Dermis blood vessel endothelial cell (primary cell): ENCODE data around the gene AKAP7. TPM values are rescaled to one million over a fixed set of nuclear protein-coding genes. Genes with fewer than 3 reads are reported as not detected.
"Not testable (repeated sequence)": the region's sequence is repeated elsewhere in the genome, so short reads cannot be mapped to it uniquely, and the experiment has no call there.

Source experiments
- DNase-seq: peaks from one replicate; pipeline ENCODE4 v3.0.0; 2010
- total RNA-seq: library from RNA; depleted of rRNA; stranded (reverse); fragments of >200 nt; gene quantifications from 2 replicates; pipeline ENCODE4 v1.2.3, GENCODE V29; 2014

The AKAP7 gene
- total RNA-seq, 1 donor from 2014 or later: 2.6 TPM

DNA sequence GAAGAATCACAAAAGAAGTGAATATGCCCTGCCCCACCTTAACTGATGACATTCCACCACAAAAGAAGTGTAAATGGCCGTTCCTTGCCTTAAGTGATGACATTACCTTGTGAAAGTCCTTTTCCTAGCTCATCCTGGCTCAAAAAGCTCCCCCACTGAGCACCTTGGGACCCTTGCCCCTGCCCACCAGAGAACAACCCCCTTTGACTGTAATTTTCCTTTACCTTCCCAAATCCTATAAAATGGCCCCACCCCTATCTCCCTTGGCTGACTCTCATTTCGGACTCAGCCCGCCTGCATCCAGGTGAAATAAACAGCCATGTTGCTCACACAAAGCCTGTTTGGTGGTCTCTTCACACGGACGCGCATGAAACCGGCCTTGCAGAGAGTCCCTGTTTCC lies 165.6 kb downstream of the AKAP7 start:
- DNase-seq: not testable (repeated sequence)

DNA sequence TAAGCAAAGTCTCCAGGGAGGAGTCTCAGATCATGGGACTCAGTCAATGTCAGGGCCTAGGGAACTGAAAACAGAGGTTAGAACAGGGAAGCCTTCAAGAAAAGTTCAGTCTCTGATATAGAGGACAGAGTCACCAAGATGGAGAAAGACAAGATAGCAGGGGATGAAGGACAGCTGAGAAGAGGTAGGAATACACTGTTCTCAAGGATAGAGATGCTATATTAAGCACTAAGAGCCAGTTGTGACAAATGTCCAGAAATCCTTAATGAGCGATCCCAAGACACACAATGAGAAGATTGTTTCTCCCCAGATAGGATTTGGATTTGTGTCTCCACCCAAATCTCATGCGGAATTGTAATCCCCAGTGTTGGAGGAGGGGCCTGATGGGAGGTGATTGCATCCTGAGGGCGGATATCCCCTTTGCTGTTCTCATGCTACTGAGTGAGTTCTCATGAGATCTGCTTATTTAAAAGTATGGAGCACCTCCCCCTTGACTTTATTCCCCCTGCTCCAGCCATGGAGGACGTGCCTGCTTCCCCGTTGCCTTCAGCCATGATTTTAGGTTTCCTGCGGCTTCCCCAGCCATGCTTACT lies 168.2 kb downstream of the AKAP7 start:
- no peak for DNase-seq

DNA sequence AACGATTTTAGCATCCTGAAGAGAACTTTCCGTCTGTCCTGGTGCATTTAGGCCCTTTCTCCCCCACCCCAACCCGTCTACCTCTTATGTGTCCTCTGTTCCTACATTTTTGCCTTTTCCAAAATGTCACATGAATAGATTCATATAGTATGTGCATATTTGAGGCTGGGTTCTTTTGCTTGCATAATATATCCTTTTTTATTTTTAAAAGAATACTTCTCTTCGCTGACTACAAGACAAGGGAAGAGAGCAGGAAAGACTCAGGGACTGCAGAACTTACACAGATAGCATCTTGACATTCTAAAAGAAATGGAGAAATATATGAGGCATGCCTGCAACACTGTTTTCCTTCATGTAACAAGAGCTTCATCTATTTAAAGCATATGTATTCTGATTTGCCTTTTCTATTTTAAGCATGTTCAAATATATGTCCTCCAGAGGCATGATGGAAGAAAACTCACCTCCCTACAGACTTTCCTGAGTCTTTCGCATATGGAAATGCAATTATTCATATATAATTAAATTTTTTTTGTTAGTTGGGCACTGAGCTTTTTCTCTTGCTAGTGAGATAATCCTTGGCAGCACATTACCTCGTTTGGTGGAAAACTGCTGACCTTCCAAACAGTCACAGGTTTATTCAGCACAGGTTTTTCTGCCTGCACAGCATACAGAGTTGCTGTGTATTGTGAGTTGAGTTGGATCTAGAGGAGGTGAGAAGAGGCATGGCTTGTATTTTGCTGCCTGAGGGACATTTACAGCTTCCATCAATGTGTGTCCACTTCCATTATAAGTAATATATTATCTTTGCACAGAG lies 170.0 kb downstream of the AKAP7 start:
- no peak for DNase-seq

DNA sequence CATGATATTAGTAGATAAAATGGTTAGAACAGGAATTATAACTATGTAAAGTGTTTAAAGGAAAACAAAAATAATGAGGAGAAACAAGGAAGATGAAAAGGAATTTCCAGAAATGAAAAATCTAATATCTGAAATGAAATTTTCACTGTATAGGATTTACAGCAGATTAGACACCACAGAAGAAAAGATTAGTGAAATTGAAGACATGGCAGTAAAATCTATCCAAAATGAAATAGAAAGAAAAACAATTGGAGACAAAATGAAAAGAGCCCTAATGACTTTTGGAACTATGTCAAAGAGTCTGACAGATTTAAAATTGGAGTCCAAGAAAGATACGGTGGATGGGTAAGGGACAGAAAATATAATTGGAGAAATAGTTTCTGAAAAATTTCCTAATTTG lies 174.2 kb downstream of the AKAP7 start:
- DNase-seq: no peak

DNA sequence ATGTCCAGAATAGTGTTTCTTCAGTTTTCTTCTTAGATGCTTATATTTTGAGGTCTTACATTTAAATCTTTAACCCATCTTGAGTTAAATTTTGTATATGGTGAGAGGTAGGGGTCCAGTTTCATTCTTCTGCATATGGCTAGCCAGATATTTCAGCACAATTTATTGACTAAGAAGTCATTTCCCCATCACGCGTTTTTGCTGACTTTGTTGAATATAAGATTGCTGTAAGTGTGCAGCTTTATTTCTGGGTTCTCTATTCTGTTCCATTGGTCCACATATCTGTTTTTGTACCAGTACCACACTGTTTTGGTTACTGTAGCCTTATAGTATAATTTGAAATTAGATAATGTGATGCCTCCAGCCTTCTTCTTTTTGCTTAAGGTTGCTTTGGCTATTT lies 179.6 kb downstream of the AKAP7 start:
- DNase-seq: no peak

DNA sequence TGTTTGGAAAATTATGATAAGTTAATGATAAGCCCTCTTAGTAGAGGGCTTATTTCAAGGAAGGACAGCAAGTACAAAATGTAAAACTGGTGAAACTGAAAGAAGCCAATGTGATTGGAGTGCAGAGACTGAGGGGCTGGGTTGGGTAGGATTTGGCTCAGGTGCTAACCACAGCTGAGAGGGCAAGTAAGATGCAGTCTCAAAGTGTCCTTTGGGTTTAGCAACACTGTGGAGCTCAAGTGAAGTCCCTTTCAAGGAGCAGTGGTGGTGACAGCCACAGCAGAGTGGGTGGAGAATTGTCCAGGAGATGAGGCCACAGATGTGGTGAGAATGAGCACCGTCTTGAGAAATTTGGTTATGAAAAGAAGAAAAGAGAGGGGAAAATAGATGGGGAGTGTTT lies 181.4 kb downstream of the AKAP7 start:
- no peak for DNase-seq

DNA sequence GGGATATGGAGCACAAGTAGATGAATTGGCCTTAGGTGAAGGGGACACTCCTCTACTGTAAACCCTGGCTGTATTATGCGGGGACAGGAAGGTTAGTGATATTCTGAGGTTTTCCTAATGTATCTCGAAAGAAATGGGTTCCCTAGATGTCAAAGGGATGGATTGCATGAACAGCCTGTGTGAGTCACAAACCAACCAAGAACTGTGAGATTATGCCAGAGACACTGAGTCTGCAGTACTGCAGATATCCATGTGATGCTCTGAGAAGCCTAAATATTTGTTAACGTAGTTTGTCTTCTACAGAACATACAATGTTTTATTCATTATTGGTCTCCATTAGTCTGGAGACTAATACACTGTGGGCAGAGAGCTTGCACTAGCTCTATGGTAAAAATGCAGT lies 182.2 kb downstream of the AKAP7 start:
- no peak for DNase-seq

DNA sequence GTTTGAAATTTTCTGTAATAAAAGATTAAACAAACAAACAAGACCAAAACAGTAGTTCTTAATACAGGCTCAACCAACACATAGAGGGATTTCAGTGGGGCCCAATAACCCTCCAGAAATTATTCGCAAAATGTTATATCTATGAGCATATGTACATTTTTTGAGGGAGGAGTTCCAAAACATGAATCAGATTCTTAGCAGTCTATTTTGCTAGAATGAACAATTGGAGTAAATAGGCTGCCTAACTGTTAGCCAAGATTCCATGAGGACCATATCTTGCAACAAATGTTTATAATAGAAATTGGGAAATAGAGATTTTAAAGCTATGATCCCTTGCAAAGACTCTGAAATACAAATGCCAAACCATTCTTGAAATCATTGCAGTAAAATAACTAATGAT lies 186.3 kb downstream of the AKAP7 start:
- DNase-seq: no peak

DNA sequence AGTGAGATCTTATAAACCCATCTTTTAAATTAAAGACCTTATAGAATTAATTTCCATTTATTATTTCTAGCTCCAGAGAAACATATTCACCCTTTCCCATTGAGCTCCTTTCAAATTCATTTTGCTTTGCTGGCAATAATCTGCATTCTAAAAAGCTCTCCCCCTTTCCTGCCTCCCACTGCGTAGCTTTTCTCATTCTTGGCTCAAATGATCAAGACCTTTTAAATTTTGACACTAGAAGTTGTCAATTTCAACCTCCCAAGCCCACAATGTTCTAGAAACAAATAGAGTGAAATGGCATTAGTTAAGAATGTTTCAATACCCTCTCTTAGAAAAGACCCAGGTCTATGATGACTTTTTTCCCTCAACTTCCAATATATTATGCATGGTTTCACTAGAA lies 186.9 kb downstream of the AKAP7 start:
- DNase-seq: no peak

DNA sequence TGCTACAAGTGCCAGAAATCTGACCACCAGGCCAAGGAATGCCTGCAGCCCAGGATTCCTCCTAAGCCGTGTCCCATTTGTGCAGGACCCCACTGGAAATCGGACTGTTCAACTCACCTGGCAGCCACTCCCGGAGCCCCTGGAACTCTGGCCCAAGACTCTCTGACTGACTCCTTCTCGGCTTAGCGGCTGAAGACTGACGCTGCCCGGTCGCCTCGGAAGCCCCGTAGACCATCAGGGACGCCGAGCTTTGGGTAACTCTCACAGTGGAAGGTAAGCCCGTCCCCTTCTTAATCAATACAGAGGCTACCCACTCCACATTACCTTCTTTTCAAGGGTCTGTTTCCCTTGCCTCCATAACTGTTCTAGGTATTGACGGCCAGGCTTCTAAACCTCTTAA lies 190.4 kb downstream of the AKAP7 start:
- DNase-seq: not testable (repeated sequence)

DNA sequence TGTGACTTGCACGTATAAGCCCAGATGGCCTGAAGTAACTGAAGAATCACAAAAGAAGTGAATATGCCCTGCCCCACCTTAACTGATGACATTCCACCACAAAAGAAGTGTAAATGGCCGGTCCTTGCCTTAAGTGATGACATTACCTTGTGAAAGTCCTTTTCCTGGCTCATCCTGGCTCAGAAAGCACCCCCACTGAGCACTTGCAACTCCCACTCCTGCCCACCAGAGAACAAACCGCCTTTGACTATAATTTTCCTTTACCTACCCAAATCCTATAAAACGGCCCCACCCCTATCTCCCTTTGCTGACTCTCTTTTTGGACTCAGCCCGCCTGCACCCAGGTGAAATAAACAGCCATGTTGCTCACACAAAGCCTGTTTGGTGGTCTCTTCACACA lies 193.5 kb downstream of the AKAP7 start:
- not testable (repeated sequence) for DNase-seq

DNA sequence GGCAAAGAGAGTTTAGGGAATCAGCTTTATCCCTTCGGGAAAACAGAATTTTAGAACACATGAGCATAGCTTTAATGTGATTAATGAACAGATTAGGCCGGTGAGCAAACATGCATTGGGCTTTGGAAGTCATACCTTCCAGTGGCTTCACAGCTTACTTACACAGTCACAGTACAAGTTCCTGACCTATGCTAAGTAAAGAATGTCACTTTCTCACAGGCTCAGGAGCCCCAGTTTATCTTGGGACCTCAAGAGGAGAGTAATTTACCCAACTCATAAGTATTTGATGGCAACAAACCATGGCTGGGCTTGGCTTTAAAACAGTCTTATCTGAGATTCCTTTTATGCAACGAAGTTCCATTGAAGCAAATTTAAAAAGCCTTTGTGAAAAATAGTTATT lies 195.9 kb downstream of the AKAP7 start:
- no peak for DNase-seq

DNA sequence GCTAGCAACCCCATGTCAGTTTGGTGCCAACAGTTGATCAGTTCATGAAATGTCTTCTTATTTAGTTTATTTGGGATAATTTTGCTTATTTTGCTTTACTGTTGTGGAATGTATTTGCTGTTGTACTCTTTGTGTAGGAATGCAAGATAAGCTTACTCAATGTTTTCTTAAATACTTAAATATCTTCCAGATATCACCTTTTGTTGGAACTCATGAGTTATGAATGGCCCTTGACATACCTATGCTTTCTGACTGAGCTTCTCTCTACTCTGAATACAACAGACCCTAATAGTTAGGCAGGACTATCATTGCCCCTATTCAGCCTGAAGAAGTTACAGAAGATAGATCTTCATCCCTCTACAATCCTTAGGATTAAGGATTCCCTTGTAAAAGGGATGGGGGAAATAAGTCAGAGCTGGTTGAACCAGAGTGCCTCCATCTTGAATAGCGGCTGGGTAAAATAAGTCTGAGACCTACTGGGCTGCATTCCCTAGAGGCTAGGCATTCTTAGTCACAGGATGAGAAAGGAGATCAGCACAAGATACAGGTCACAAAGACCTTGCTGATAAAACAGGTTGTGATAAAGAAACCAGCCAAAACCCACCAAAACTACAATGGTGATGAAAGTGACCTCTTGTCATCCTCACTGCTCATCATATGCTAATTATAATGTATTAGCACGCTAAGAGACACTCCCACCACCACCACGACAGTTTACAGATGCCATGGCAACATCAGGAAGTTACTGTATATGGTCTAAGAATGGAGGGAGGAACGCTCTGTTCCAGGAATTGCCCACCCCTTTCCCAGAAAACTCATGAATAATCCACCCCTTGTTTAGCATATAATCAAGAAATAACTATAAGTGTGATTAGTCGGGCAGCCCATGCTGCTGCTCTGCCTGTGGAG lies 196.9 kb downstream of the AKAP7 start:
- no peak for DNase-seq

Other genes starting within 250 kb of the AKAP7 start
- gene EPB41L2, start 72.2 kb upstream of the AKAP7 start, total RNA-seq: 94.4 and 200 TPM in 2 replicates